ENCODE data around the gene ZMYND12.

Gene ZMYND12

DNA sequence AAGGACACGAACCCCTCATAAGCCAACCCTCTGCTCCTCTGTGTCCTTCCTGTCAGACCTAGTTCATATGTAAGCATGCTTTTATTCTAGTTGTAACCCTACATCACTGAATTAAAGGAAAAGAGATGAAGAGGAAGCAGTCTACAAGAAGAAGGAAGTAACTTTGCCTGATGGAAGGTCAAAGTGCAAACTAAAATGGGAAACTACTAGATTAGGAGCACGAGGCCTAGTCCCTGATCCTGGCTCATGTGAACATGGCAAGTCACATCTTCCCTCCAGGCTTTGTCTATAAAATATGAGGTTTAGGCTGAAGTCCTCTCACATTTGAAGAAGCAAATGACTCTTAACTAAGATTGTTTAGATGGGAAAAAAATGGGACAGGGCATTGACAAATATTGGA lies 13.2 kb downstream of the ZMYND12 start:
- H3K27ac ChIP-seq: no peak overlapping the region
- TF ChIP-seq ZFX (IDR thresholded peaks at IDR 0.05; ENCODE audit: borderline replicate concordance): no peak

GRCh38 chr1:42439940-42440339 lies 15.9 kb downstream of the ZMYND12 start:
- no peak for TF ChIP-seq ZFX (IDR thresholded peaks at IDR 0.05; ENCODE audit: borderline replicate concordance)
- TF ChIP-seq, protein P1, sequence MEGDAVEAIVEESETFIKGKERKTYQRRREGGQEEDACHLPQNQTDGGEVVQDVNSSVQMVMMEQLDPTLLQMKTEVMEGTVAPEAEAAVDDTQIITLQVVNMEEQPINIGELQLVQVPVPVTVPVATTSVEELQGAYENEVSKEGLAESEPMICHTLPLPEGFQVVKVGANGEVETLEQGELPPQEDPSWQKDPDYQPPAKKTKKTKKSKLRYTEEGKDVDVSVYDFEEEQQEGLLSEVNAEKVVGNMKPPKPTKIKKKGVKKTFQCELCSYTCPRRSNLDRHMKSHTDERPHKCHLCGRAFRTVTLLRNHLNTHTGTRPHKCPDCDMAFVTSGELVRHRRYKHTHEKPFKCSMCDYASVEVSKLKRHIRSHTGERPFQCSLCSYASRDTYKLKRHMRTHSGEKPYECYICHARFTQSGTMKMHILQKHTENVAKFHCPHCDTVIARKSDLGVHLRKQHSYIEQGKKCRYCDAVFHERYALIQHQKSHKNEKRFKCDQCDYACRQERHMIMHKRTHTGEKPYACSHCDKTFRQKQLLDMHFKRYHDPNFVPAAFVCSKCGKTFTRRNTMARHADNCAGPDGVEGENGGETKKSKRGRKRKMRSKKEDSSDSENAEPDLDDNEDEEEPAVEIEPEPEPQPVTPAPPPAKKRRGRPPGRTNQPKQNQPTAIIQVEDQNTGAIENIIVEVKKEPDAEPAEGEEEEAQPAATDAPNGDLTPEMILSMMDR (IDR thresholded peaks at IDR 0.05): no peak
- no peak overlapping the region for H3K27ac ChIP-seq

GRCh38 chr1:42434340-42434739 lies 21.5 kb downstream of the ZMYND12 start:
- no peak overlapping the region for H3K27ac ChIP-seq
- TF ChIP-seq, protein P1 (IDR thresholded peaks at IDR 0.05): no peak
- TF ChIP-seq ZFX (IDR thresholded peaks at IDR 0.05; ENCODE audit: borderline replicate concordance): no peak

- TF ChIP-seq, protein P1 (IDR thresholded peaks at IDR 0.05): no peak
- TF ChIP-seq ZFX (IDR thresholded peaks at IDR 0.05; ENCODE audit: borderline replicate concordance): no peak
- no peak overlapping the region for H3K27ac ChIP-seq
Measured at GRCh38 chr1:42433369-42433768, 22.5 kb downstream of the ZMYND12 start.

DNA sequence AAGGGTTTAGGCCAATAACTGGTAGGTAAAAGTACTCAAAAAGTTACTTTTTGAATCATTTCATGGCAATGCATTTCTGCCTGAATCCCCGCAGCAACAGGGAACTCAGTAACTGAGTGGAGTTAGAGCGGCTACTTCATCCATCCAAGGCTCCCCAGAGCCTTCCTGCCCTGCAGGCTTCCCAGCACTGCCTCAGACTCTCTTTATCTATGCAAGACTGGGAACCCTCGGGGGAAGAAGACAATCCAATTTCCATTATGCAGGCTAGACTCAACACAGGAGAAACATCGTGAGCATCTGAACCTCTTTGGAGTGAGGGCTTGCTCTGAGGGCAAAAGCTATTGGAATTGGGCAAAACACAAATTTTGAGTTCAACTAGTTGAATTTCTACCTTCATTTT lies 23.1 kb downstream of the ZMYND12 start:
- TF ChIP-seq, protein P1 (IDR thresholded peaks at IDR 0.05): no peak
- TF ChIP-seq ZFX (IDR thresholded peaks at IDR 0.05; ENCODE audit: borderline replicate concordance): no peak

GRCh38 chr1:42431514-42431913 lies 24.3 kb downstream of the ZMYND12 start:
- no peak overlapping the region for H3K27ac ChIP-seq
- TF ChIP-seq ZFX (IDR thresholded peaks at IDR 0.05; ENCODE audit: borderline replicate concordance): no peak
- TF ChIP-seq, protein P1 (IDR thresholded peaks at IDR 0.05): no peak

More for the DNA sequence above, 23.1 kb downstream of the ZMYND12 start:
- H3K27ac ChIP-seq: no peak overlapping the region

DNA sequence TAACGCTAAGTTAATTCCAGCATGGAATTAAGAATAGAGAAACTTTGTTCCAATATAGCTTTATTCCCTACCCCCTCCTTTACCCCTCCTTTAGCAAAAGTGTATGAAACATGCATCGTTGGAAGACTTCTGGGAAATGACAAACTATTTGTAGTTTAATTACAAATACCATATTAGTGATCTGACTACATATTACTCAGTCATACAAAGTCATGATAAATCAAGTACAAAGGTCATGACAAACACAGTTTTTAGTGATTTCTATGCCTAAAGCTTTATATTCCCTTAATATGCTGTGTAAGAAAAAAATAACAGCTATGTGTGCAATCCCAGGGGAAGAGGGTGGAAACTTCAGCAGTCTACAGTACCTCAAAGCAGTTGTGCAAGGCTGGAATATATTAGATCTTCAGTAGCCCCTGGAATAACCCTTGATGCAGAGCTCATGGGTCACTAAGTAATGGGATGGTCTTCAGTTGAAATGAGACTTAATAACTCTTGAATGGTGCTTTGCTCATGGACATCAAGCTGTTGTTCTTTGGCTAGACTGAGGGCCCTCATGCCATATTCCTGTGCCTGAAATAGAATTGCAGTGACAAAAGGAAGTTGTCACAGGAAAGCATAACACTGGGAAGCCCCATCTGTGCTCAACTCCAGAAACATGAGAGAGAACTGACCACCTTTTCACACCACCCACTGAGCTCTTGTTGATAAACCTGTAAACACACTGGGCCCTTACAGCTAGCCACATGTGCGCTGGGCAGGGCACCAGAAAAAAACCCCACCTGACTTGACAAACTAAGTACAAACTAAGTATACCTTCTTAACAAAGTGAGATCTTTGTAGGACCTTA lies 25.3 kb downstream of the ZMYND12 start:
- TF ChIP-seq, protein P1 (IDR thresholded peaks at IDR 0.05): no peak
- no peak for TF ChIP-seq ZFX (IDR thresholded peaks at IDR 0.05; ENCODE audit: borderline replicate concordance)
- H3K27ac ChIP-seq: no peak overlapping the region

All from 22Rv1 (cell line).